MM.1S (cell line): ENCODE results near the gene RNPC3.

Experiments used
- DNase-seq: peaks from one replicate; pipeline ENCODE4 v3.0.0-alpha.2; 2015
- H2AFZ ChIP-seq: fragments of 300-600 bp; sonication (generic); 2 replicates; pipeline ENCODE4 v1.6.0; 2016; ENCODE audit warnings: antibody characterized with exemption, low read length
- H3F3A ChIP-seq: fragments of 300-600 bp; sonication (generic); 2 replicates; pipeline ENCODE4 v1.6.1; 2016; ENCODE audit warnings: mild to moderate bottlenecking, antibody characterized with exemption, low read length, moderate library complexity, mixed read lengths; ENCODE audit not compliant: insufficient read depth
- H3K27ac ChIP-seq: fragments of 300-600 bp; sonication (generic); 2 replicates; pipeline ENCODE4 v1.5.1; 2016; ENCODE audit warnings: mild to moderate bottlenecking, low read length
- H3K27me3 ChIP-seq: fragments of 300-600 bp; sonication (generic); replicated peaks from 2 replicates; pipeline ENCODE4 v1.6.0; 2016; ENCODE audit warnings: low read length; ENCODE audit not compliant: insufficient read depth
- H3K36me3 ChIP-seq: fragments of 300-600 bp; sonication (generic); replicated peaks from 2 replicates; pipeline ENCODE4 v1.6.1; 2016; ENCODE audit warnings: mild to moderate bottlenecking, low read length, mixed read lengths; ENCODE audit not compliant: insufficient read depth
- H3K4me1 ChIP-seq: fragments of 300-600 bp; sonication (generic); 2 replicates; pipeline ENCODE4 v1.6.1; 2016; ENCODE audit warnings: low read length, mixed read lengths
- H3K4me2 ChIP-seq: fragments of 300-600 bp; sonication (generic); 2 replicates; pipeline ENCODE4 v1.6.0; 2016; ENCODE audit warnings: low read depth, low read length
- H3K4me3 ChIP-seq: fragments of 300-600 bp; sonication (generic); 2 replicates; pipeline ENCODE4 v1.5.1; 2016; ENCODE audit warnings: low read length, mixed read lengths
- H3K79me2 ChIP-seq: fragments of 300-600 bp; sonication (generic); 2 replicates; pipeline ENCODE4 v1.6.1; 2016; ENCODE audit warnings: mixed run types, low read length, mixed read lengths
- H3K9ac ChIP-seq: fragments of 300-600 bp; sonication (generic); 2 replicates; pipeline ENCODE4 v1.6.1; 2016; ENCODE audit warnings: low read length, mixed read lengths
- H3K9me2 ChIP-seq: fragments of 300-600 bp; sonication (generic); replicated peaks from 2 replicates; pipeline ENCODE4 v1.6.1; 2016; ENCODE audit warnings: mild to moderate bottlenecking, low read length, mixed read lengths; ENCODE audit not compliant: insufficient read depth
- H3K9me3 ChIP-seq: fragments of 300-600 bp; sonication (generic); replicated peaks from 2 replicates; pipeline ENCODE4 v1.6.1; 2016; ENCODE audit warnings: mild to moderate bottlenecking, low read length, mixed read lengths; ENCODE audit not compliant: insufficient read depth
- H4K20me1 ChIP-seq: fragments of 300-600 bp; sonication (generic); 2 replicates; pipeline ENCODE4 v1.6.1; 2016; ENCODE audit warnings: mild to moderate bottlenecking, low read length, moderate library complexity, mixed read lengths; ENCODE audit not compliant: insufficient read depth
- CTCF ChIP-seq: fragments of 300-600 bp; sonication (generic); IDR thresholded peaks from 2 replicates; pipeline ENCODE4 v1.5.1; 2016; ENCODE audit warnings: antibody characterized with exemption, low read length, mixed read lengths
- EZH2 ChIP-seq: fragments of 300-600 bp; sonication (generic); optimal IDR thresholded peaks from 2 replicates; pipeline ENCODE3; 2017; ENCODE audit warnings: low read depth, mild to moderate bottlenecking, antibody characterized with exemption, low read length, mixed read lengths
- EZH2phosphoT487 ChIP-seq: fragments of 300-600 bp; sonication (generic); IDR thresholded peaks from 2 replicates; pipeline ENCODE4 v1.6.1; 2018; ENCODE audit warnings: antibody characterized with exemption, low read length

The RNPC3 gene

GRCh38 chr1:103509250-103509649, 16.2 kb upstream of the RNPC3 start:
- no peaks in the 10 kb centered on the region for H3K27me3 ChIP-seq
- no peak overlapping the region for H3K4me3 ChIP-seq
- H3K4me1 ChIP-seq = no peaks in the 10 kb centered on the region
- no peak overlapping the region for H3K27ac ChIP-seq
- no peaks in the 10 kb centered on the region for H4K20me1 ChIP-seq
- no peaks in the 10 kb centered on the region for H3K79me2 ChIP-seq
- no peak overlapping the region for H3K9ac ChIP-seq
- TF ChIP-seq EZH2phosphoT487 = no peak
- no peaks in the 10 kb centered on the region for H3F3A ChIP-seq
- no peak overlapping the region for H2AFZ ChIP-seq
- H3K4me2 ChIP-seq = no peak overlapping the region
- no peak for DNase-seq
- no peaks in the 10 kb centered on the region for H3K36me3 ChIP-seq
- H3K9me2 ChIP-seq = no peaks in the 10 kb centered on the region
- no peaks in the 10 kb centered on the region for H3K9me3 ChIP-seq

GRCh38 chr1:103513711-103514110, 11.8 kb upstream of the RNPC3 start:
- no peaks in the 10 kb centered on the region for H3K4me1 ChIP-seq

GRCh38 chr1:103514920-103515503, 10.5 kb upstream of the RNPC3 start:
- peak; percentile 58 for DNase-seq
- no peak overlapping the region for H3K4me2 ChIP-seq
- H3K9ac ChIP-seq = no peak overlapping the region
- H2AFZ ChIP-seq = no peak overlapping the region
- H3K4me3 ChIP-seq = no peak overlapping the region
- peak; percentile 45 for TF ChIP-seq CTCF
- TF ChIP-seq EZH2phosphoT487 = no peak
- H3F3A ChIP-seq = no peaks in the 10 kb centered on the region
- H3K27ac ChIP-seq = no peak overlapping the region
- no peaks in the 10 kb centered on the region for H3K9me3 ChIP-seq
- no peaks in the 10 kb centered on the region for H3K9me2 ChIP-seq
- no peaks in the 10 kb centered on the region for H4K20me1 ChIP-seq
- no peaks in the 10 kb centered on the region for H3K27me3 ChIP-seq
- no peaks in the 10 kb centered on the region for H3K4me1 ChIP-seq
- no peaks in the 10 kb centered on the region for H3K36me3 ChIP-seq
- H3K79me2 ChIP-seq = no peaks in the 10 kb centered on the region

More at GRCh38 chr1:103513711-103514110, 11.8 kb upstream of the RNPC3 start:
- H3K9ac ChIP-seq = no peak overlapping the region
- no peak for DNase-seq
- no peak overlapping the region for H3K27ac ChIP-seq
- no peaks in the 10 kb centered on the region for H3K36me3 ChIP-seq
- TF ChIP-seq EZH2 = no peak
- no peak for TF ChIP-seq EZH2phosphoT487
- TF ChIP-seq CTCF = no peak
- H3K9me3 ChIP-seq = no peaks in the 10 kb centered on the region
- no peak overlapping the region for H3K4me2 ChIP-seq
- H3F3A ChIP-seq = no peaks in the 10 kb centered on the region
- H3K27me3 ChIP-seq = no peaks in the 10 kb centered on the region
- no peak overlapping the region for H2AFZ ChIP-seq
- H3K4me3 ChIP-seq = no peak overlapping the region
- H3K9me2 ChIP-seq = no peaks in the 10 kb centered on the region
- H4K20me1 ChIP-seq = no peaks in the 10 kb centered on the region
- no peaks in the 10 kb centered on the region for H3K79me2 ChIP-seq

GRCh38 chr1:103516283-103516682, 9.2 kb upstream of the RNPC3 start:
- Histone ChIP-seq H3K4me2 (no peak overlapping the region), H3K9me2 (no peaks in the 10 kb centered on the region)

More at GRCh38 chr1:103516283-103516682, 9.2 kb upstream of the RNPC3 start:
- Histone ChIP-seq H3K9ac (no peak overlapping the region), H3K27me3 (no peaks in the 10 kb centered on the region), H3K79me2 (no peaks in the 10 kb centered on the region), H3K4me3 (no peak overlapping the region), H2AFZ (no peak overlapping the region), H3K27ac (no peak overlapping the region), H3F3A (no peaks in the 10 kb centered on the region), H3K36me3 (no peaks in the 10 kb centered on the region), H4K20me1 (no peaks in the 10 kb centered on the region), H3K4me1 (no peaks in the 10 kb centered on the region), H3K9me3 (no peaks in the 10 kb centered on the region)
- DNase-seq = no peak
- TF ChIP-seq EZH2 (no peak), CTCF (no peak), EZH2phosphoT487 (no peak)
